HEK293 (cell line): ENCODE data around the gene HDAC2.

ENCODE experiments used
- EGR2 ChIP-seq: fragments of 450-650 bp; formaldehyde crosslinking; IDR thresholded peaks from 2 replicates; pipeline ENCODE4 v1.5.1; 2016; ENCODE audit warnings: low read depth, missing biosample characterization, missing genetic modification characterization
- ELK4 ChIP-seq: IDR thresholded peaks from 2 replicates; pipeline ENCODE4 v1.6.1; 2011; ENCODE audit warnings: mild to moderate bottlenecking, low read depth, low read length, borderline replicate concordance
- FEZF1 ChIP-seq: fragments of 450-650 bp; formaldehyde crosslinking; IDR thresholded peaks from 2 replicates; pipeline ENCODE4 v1.5.1; 2016; ENCODE audit warnings: missing biosample characterization, missing genetic modification characterization
- GLI2 ChIP-seq: fragments of 450-650 bp; formaldehyde crosslinking; IDR thresholded peaks from 2 replicates; pipeline ENCODE4; 2017; ENCODE audit warnings: missing biosample characterization, missing genetic modification characterization, low read depth, borderline replicate concordance
- KLF8 ChIP-seq: fragments of 450-650 bp; formaldehyde crosslinking; IDR thresholded peaks from 2 replicates; pipeline ENCODE4 v1.5.1; 2016; ENCODE audit warnings: missing biosample characterization, missing genetic modification characterization
- MEIS1 ChIP-seq: sonication (generic); formaldehyde crosslinking; IDR thresholded peaks from 2 replicates; pipeline ENCODE4 v1.8.1; 2022; ENCODE audit warnings: missing genetic modification reagents, mild to moderate bottlenecking, borderline replicate concordance
- MZF1 ChIP-seq: fragments of 450-650 bp; formaldehyde crosslinking; IDR thresholded peaks from 2 replicates; pipeline ENCODE4 v1.5.1; 2017; ENCODE audit warnings: missing biosample characterization, missing genetic modification characterization, borderline replicate concordance
- PRDM6 ChIP-seq: fragments of 450-650 bp; formaldehyde crosslinking; IDR thresholded peaks from 2 replicates; pipeline ENCODE4 v1.5.1; 2017; ENCODE audit warnings: missing biosample characterization, missing genetic modification characterization
- SP2 ChIP-seq: fragments of 450-650 bp; formaldehyde crosslinking; IDR thresholded peaks from 2 replicates; pipeline ENCODE4 v1.5.1; 2016; ENCODE audit warnings: missing biosample characterization, missing genetic modification characterization
- TCF7L2 ChIP-seq: IDR thresholded peaks from 2 replicates; pipeline ENCODE4 v1.6.1; 2011; ENCODE audit warnings: low read depth, mild to moderate bottlenecking, inconsistent platforms, low read length, moderate library complexity, borderline replicate concordance
- TRIM28 ChIP-seq: IDR thresholded peaks from 2 replicates; pipeline ENCODE4 v1.6.1; 2011; ENCODE audit warnings: low read length, control low read depth, borderline replicate concordance
- WT1 ChIP-seq: fragments of 450-650 bp; formaldehyde crosslinking; IDR thresholded peaks from 2 replicates; pipeline ENCODE4 v1.5.1; 2016; ENCODE audit warnings: missing biosample characterization, missing genetic modification characterization
- ZEB2 ChIP-seq: fragments of 450-650 bp; formaldehyde crosslinking; IDR thresholded peaks from 2 replicates; pipeline ENCODE4 v1.5.1; 2016; ENCODE audit warnings: missing biosample characterization, missing genetic modification characterization
- ZFP37 ChIP-seq: fragments of 450-650 bp; formaldehyde crosslinking; IDR thresholded peaks from 2 replicates; pipeline ENCODE4 v1.5.1; 2016; ENCODE audit warnings: missing biosample characterization, missing genetic modification characterization
- ZFP69B ChIP-seq: fragments of 450-650 bp; formaldehyde crosslinking; IDR thresholded peaks from 2 replicates; pipeline ENCODE4 v1.5.1; 2016; ENCODE audit warnings: missing biosample characterization, missing genetic modification characterization
- ZNF114 ChIP-seq: fragments of 450-650 bp; formaldehyde crosslinking; IDR thresholded peaks from 2 replicates; pipeline ENCODE4 v1.5.0; 2017; ENCODE audit warnings: missing biosample characterization, missing genetic modification characterization
- ZNF146 ChIP-seq: fragments of 450-650 bp; formaldehyde crosslinking; IDR thresholded peaks from 2 replicates; pipeline ENCODE4 v1.5.1; 2016; ENCODE audit warnings: missing biosample characterization, missing genetic modification characterization
- ZNF148 ChIP-seq: fragments of 450-650 bp; formaldehyde crosslinking; IDR thresholded peaks from 2 replicates; pipeline ENCODE4 v1.5.0; 2017; ENCODE audit warnings: missing biosample characterization, missing genetic modification characterization, borderline replicate concordance
- ZNF175 ChIP-seq: fragments of 450-650 bp; formaldehyde crosslinking; IDR thresholded peaks from 2 replicates; pipeline ENCODE4 v1.5.1; 2016; ENCODE audit warnings: missing biosample characterization, missing genetic modification characterization
- ZNF202 ChIP-seq: fragments of 450-650 bp; formaldehyde crosslinking; IDR thresholded peaks from 2 replicates; pipeline ENCODE4 v1.5.1; 2016; ENCODE audit warnings: missing biosample characterization, missing genetic modification characterization, borderline replicate concordance
- ZNF223 ChIP-seq: fragments of 450-650 bp; formaldehyde crosslinking; IDR thresholded peaks from 2 replicates; pipeline ENCODE4 v1.5.1; 2016; ENCODE audit warnings: missing biosample characterization, missing genetic modification characterization
- ZNF248 ChIP-seq: fragments of 450-650 bp; formaldehyde crosslinking; IDR thresholded peaks from 2 replicates; pipeline ENCODE4 v1.5.1; 2017; ENCODE audit warnings: missing biosample characterization, missing genetic modification characterization
- ZNF292 ChIP-seq: fragments of 450-650 bp; formaldehyde crosslinking; IDR thresholded peaks from 2 replicates; pipeline ENCODE4 v1.5.1; 2016; ENCODE audit warnings: low read depth, missing biosample characterization, missing genetic modification characterization, borderline replicate concordance
- ZNF404 ChIP-seq: fragments of 450-650 bp; formaldehyde crosslinking; IDR thresholded peaks from 2 replicates; pipeline ENCODE4 v1.5.1; 2017; ENCODE audit warnings: missing biosample characterization, missing genetic modification characterization
- ZNF423 ChIP-seq: fragments of 450-650 bp; formaldehyde crosslinking; IDR thresholded peaks from 2 replicates; pipeline ENCODE4 v1.5.1; 2016; ENCODE audit warnings: missing biosample characterization, missing genetic modification characterization
- ZNF501 ChIP-seq: fragments of 450-650 bp; formaldehyde crosslinking; IDR thresholded peaks from 2 replicates; pipeline ENCODE4 v1.5.1; 2016; ENCODE audit warnings: missing biosample characterization, missing genetic modification characterization
- ZNF561 ChIP-seq: fragments of 450-650 bp; IDR thresholded peaks from 2 replicates; pipeline ENCODE4 v1.5.1; 2018; ENCODE audit warnings: missing biosample characterization, missing genetic modification characterization, borderline replicate concordance
- ZNF580 ChIP-seq: fragments of 450-650 bp; formaldehyde crosslinking; IDR thresholded peaks from 2 replicates; pipeline ENCODE4 v1.5.1; 2016; ENCODE audit warnings: missing biosample characterization, missing genetic modification characterization
- ZNF621 ChIP-seq: fragments of 450-650 bp; formaldehyde crosslinking; IDR thresholded peaks from 2 replicates; pipeline ENCODE4 v1.5.1; 2017; ENCODE audit warnings: missing biosample characterization, missing genetic modification characterization
- ZNF629 ChIP-seq: fragments of 450-650 bp; formaldehyde crosslinking; IDR thresholded peaks from 2 replicates; pipeline ENCODE4 v1.5.1; 2017; ENCODE audit warnings: missing biosample characterization, missing genetic modification characterization
- ZNF830 ChIP-seq: fragments of 450-650 bp; IDR thresholded peaks from 2 replicates; pipeline ENCODE4 v1.5.0; 2018; ENCODE audit warnings: missing biosample characterization, missing genetic modification characterization, low read depth, mild to moderate bottlenecking, moderate library complexity
- ZSCAN18 ChIP-seq: fragments of 450-650 bp; formaldehyde crosslinking; IDR thresholded peaks from 2 replicates; pipeline ENCODE4 v1.5.1; 2016; ENCODE audit warnings: missing biosample characterization, missing genetic modification characterization

The HDAC2 gene

GRCh38 chr6:113970805-113971676 is at the start of gene HDAC2 (continued):
- no peak; the same call in 1 of the 2 replicates for TF ChIP-seq MZF1 (tag by site-specific recombination)
- peak; percentile 95 for TF ChIP-seq ZFP37 (tag by site-specific recombination)
- TF ChIP-seq ZNF175 (tag by site-specific recombination), result no peak
- peak; percentile 97 for TF ChIP-seq TRIM28
- TF ChIP-seq ZNF621, result no peak
- TF ChIP-seq MEIS1 (CRISPR knock-in tag), result 0 out of 2 replicates have a peak, but pooled peaks have one; percentile 1
- no peak for TF ChIP-seq ZNF830 (tag by site-specific recombination)
- TF ChIP-seq ZNF292, result no peak
- peak; percentile 67 for TF ChIP-seq ZNF629 (tag by site-specific recombination)
- TF ChIP-seq ZNF580 (tag by site-specific recombination), result peak; percentile 69
- TF ChIP-seq ZNF561, result peak; percentile 75
- no peak for TF ChIP-seq ZNF114 (tag by site-specific recombination)
- TF ChIP-seq KLF8 (tag by site-specific recombination), result peak; percentile 69; the same call in 1 of the 2 replicates
- TF ChIP-seq SP2 (tag by site-specific recombination), result peak; percentile 60
- no peak for TF ChIP-seq ZNF248 (tag by site-specific recombination)
- 0 out of 2 replicates have a peak, but pooled peaks have one; percentile 27 for TF ChIP-seq ZNF148 (tag by site-specific recombination)
- peak; percentile 56; the same call in 1 of the 2 replicates for TF ChIP-seq WT1 (tag by site-specific recombination)
- TF ChIP-seq TCF7L2, result peak; percentile 77
- TF ChIP-seq ZSCAN18, result 0 out of 2 replicates have a peak, but pooled peaks have one; percentile 67
- peak; percentile 97 for TF ChIP-seq ZFP69B (tag by site-specific recombination)
- peak; percentile 97 for TF ChIP-seq ZNF501
- no peak for TF ChIP-seq ZNF202
- TF ChIP-seq ZEB2 (tag by site-specific recombination), result peak; percentile 89
- no peak for TF ChIP-seq PRDM6
- TF ChIP-seq ZNF223 (tag by site-specific recombination), result no peak
- no peak for TF ChIP-seq ZNF404 (tag by site-specific recombination)
- TF ChIP-seq ZNF146 (tag by site-specific recombination), result 0 out of 2 replicates have a peak, but pooled peaks have one; percentile 6
- peak; percentile 87 for TF ChIP-seq EGR2 (tag by site-specific recombination)
- TF ChIP-seq GLI2 (tag by site-specific recombination), result no peak
- peak; percentile 12; the same call in 1 of the 2 replicates for TF ChIP-seq FEZF1 (tag by site-specific recombination)
- no peak for TF ChIP-seq ELK4
- no peak for TF ChIP-seq ZNF423 (tag by site-specific recombination)
